A172 (cell line): Measurements from ENCODE around the gene TMEM134. TPM values are rescaled to one million over a fixed set of nuclear protein-coding genes. Genes with fewer than 3 reads are reported as not detected.
A peak's percentile ranks its signal among the peaks of the same experiment; 100 is the strongest.
"Not testable (repeated sequence)": the region's sequence is repeated elsewhere in the genome, so short reads cannot be mapped to it uniquely, and the experiment has no call there.

Experiments used
- DNase-seq: peaks from one replicate; pipeline ENCODE4 v3.0.0-alpha.2; 2015; ENCODE audit warnings: low spot score
- total RNA-seq: library from RNA; depleted of rRNA; stranded (reverse); fragments of >200 nt; shearing (Covaris generic); gene quantifications from 2 replicates; pipeline ENCODE4 v1.2.3, GENCODE V29; 2014; rRNA removed

TMEM134 gene
- 14.0 and 20.0 TPM in 2 replicates for total RNA-seq

- DNase-seq = peak; percentile 79
These were observed at the start of gene TMEM134 for GRCh38 chr11:67468759-67469507. Gene TMEM134 (minus strand): TSS chr11:67469251. CDS start chr11:67469192, 59 bp downstream.

DNA sequence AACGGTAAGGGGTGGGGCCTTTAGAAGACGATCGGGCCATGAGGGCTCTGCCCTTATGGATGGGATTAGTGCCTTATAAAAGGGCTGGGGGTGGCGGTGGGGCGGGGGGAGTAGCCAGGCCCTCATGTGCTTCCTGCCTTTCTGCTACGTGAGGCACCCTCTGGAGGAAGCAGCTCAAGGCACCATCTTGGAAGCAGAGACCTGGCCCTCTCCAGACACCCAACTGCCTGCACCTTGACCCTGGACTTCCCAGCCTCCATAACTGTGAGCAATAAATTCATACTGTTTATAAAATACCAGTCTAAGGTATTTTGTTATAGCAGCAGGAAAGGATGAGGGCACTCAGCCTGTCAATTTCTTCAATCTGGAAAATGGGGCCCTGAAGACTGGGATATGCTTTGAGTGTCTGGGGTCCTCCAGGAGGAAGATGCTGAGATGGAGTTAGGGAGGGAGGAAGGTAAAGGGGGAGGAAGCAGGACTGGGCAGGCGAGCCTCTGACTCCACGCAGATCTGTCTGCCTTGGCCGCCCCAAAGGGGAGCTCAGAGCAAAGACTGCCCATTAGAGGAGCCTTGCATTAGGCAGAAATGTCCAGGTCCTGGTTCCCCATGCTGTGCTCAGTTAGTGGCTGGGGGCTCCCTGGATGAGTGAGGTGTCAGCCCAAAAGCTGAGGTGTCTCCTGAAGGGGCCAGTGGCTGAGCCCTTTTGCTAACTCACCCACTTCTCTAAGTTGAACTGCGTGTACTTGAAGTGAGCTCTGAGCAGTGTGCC, 48.9 kb upstream of the TMEM134 start:
- DNase-seq = no peak

GRCh38 chr11:67516806-67517205, 47.8 kb upstream of the TMEM134 start:
- DNase-seq = no peak

- DNase-seq = no peak
These were observed 45.1 kb upstream of the TMEM134 start for GRCh38 chr11:67514116-67514515.

DNA sequence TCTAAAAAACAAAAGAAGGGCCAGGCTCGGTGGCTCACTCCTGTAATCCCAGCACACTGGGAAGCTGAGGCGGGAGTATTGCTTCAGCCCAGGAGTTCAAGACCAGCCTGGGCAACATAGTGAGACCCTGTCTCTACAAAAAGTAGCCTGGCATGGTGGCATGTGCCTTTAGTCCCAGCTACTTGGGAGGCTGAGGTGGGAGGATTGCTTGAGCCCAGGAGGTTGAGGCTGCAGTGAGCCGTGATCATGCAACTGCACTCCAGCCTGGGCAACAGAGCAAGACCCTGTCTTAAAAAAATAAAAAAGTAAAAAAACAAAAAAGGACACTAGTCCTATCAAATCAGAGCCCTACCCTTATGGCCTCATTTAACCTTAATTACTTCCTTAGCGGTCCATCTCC, 42.5 kb upstream of the TMEM134 start:
- not testable (repeated sequence) for DNase-seq

- DNase-seq = no peak
These were observed 40.9 kb upstream of the TMEM134 start for GRCh38 chr11:67510023-67510345.

GRCh38 chr11:67508486-67509121, 39.6 kb upstream of the TMEM134 start:
- DNase-seq = peak; percentile 89

- peak; percentile 98 for DNase-seq
These were observed 38.9 kb upstream of the TMEM134 start, which contains the start of gene CDK2AP2 for GRCh38 chr11:67507864-67508485. Gene CDK2AP2 (minus strand): TSS chr11:67508162. CDS start chr11:67508082, 80 bp downstream.

DNA sequence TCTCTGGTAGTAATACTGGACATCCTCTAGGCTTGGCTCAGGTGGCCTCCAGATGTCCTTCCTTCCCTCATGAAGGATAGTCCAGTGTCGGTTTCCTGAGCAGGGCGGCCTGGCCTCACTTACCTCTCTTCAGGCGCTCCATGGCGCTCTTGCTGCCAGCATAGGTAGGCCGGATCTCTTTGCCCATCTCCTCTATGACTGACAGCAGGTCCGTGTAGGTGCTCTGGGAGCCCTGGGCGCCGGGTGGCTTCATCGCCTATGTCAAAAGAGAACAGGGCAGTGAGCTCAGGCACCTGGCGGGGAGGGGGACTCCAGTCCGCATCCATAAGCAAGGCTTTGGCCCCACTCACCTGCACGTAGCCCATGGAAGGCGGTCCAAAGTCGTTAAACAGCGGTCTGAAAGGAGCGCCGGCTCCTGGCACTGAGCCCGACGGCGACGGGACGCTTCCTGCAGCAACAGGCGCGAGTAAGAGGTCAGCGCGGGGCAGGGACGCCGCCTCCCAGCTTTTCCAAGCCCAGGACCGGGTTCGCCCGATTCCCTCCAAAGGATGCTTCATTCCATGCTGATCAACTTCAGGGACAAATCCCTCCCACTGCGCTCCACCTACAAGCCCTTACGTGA, 38.3 kb upstream of the TMEM134 start:
- DNase-seq = no peak

- DNase-seq = no peak
These were observed 37.5 kb upstream of the TMEM134 start for GRCh38 chr11:67506426-67507051.

- DNase-seq = peak; percentile 96
These were observed 36.8 kb upstream of the TMEM134 start for GRCh38 chr11:67505605-67506396.

DNA sequence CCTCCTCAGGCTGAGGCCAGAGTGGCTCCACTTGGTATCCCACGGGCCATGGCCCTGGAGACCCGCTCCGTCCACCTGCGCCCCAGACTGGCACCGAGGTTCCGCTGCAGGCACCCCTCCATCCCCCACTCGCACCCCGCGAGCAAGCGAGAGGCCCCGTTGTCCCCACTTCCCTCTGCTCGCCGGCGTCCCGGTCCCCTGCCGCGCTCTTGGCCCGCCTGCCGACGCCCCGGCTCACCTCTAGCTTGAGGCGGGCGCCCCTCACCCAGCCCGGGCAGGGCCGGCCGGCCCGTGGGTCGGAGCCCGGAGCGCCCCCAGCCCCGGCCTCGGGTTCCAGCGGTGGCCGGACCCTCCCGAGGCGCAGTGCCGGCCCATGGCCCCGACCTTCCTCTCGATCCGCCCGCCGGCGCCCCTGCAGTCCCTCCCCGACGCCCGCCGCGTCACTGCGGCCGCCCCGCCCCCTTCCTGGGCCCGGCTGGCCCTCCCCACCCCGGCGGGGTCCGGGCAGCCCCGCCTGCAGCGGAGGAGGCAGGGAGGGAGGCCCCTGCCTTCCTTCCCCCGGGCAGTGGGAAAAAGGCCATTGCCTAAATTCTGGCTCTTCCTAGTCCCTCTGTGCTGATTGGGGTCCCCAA, 36.0 kb upstream of the TMEM134 start, which contains the start of gene PITPNM1:
PITPNM1 (minus strand) TSS at position 414 of the 632 bp plus-strand sequence. CDS start 1,183 bp downstream, outside the sequence.
- peak; percentile 27 for DNase-seq

- peak; percentile 19 for DNase-seq
These were observed 35.2 kb upstream of the TMEM134 start for GRCh38 chr11:67504005-67504949.

DNA sequence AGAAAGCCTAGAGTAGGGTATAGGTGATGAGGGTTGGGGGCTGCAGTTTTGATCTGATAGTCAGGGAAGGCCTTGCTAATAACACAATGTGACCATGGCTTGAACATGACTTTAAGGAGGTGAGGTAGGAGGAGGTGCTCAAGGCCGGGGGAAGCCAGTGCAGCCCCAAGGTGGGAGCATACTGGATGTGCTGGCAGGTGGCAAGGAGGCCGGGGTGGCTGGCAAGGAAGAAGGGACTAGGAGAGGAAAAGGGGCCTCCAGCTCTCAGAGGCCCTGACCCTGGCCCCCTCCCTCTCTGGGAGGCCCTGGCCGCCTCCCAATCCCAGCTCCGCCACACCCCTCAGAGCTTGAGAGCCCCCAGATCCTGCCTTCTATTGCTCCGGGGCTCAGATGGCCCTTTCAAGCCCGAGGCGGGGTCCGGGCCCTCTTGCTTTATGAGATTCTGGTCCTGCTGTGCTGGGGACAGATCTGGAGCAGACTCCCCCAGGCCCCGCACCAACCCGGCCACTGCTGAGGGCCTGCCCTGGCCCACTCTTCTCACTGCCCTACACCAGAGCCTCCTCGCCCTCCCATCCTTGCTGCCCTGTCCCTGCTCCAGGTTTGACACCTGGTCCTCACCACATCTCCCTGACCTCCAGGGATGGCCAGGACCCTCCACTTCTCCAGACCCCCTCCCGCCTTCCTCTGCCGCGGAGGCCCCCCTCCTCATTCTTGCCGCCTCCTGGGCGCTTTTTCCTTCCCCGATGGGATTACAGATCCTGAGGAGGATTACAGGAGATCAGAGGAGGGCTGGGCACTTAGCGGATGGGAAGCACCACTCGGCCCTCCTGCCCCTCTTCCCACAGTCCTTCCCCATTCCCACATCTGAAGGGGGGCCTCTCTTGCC, 34.3 kb upstream of the TMEM134 start:
- DNase-seq = no peak

DNA sequence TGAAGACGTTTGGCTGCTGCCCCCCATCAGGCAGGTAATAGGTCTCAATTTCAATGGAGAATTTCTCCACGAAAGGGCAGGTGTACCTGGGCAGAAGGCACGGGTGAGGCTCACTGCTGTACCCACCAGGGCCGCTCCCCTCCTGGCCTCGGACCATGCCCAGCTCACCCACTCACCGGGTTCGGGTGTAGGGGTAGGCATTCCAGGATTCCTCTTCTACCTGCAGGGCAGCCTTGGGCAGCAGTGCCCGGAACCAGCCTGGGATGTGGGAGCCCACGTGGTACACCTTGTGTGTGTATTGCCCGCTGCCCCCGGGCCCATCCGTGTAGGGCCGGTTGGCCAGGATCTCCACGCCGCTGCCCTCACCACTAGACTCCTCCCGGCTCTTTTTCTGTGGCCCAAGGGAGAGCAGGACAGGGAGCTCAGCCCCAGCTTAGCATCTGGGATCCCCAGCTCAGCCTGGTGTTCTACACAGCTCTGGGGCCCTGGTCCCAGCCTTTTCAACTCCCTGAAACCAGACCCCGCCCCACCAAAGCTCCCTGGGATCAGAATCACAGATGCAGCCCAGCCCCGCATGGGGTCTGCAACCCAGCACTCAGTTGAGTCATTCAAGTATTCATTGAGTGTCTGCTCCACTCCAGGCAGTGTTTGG, 33.4 kb upstream of the TMEM134 start:
- no peak for DNase-seq

- no peak for DNase-seq
These were observed 32.8 kb upstream of the TMEM134 start for GRCh38 chr11:67501854-67502253.
